HG02973 (cell line): ENCODE data around the gene CTNNB1.
A peak's percentile ranks its signal among the peaks of the same experiment; 100 is the strongest.

ENCODE experiments used
- ATAC-seq: cut with Tn5 transposase; IDR thresholded peaks from one replicate; pipeline ENCODE4 v1.9.1; 2021; ENCODE audit warnings: moderate library complexity; ENCODE audit not compliant: unreplicated experiment

CTNNB1 gene

GRCh38 chr3:41198950-41199865 lies at the start of gene CTNNB1:
Gene CTNNB1, plus strand, starts transcription at chr3:41199505. Its CDS starts 24,564 bp downstream, at chr3:41224069.
- peak; percentile 73 for ATAC-seq

GRCh38 chr3:41155834-41156233 lies 43.5 kb upstream of the CTNNB1 start:
- no peak for ATAC-seq

- ATAC-seq: no peak
Observed at GRCh38 chr3:41158947-41159346, 40.4 kb upstream of the CTNNB1 start.

- no peak for ATAC-seq
Observed at GRCh38 chr3:41159588-41160189, 39.6 kb upstream of the CTNNB1 start.

- ATAC-seq: no peak
Observed at GRCh38 chr3:41162541-41162940, 36.8 kb upstream of the CTNNB1 start.

GRCh38 chr3:41163006-41163405 lies 36.3 kb upstream of the CTNNB1 start:
- no peak for ATAC-seq

GRCh38 chr3:41163421-41163820 lies 35.9 kb upstream of the CTNNB1 start:
- no peak for ATAC-seq

GRCh38 chr3:41164777-41165176 lies 34.5 kb upstream of the CTNNB1 start:
- no peak for ATAC-seq

- no peak for ATAC-seq
Observed at GRCh38 chr3:41167722-41168497, 31.4 kb upstream of the CTNNB1 start.

- ATAC-seq: no peak
Observed at GRCh38 chr3:41169023-41169422, 30.3 kb upstream of the CTNNB1 start.

- ATAC-seq: no peak
Observed at GRCh38 chr3:41173926-41174885, 25.1 kb upstream of the CTNNB1 start.

- no peak for ATAC-seq
Observed at GRCh38 chr3:41175365-41175764, 23.9 kb upstream of the CTNNB1 start.

- ATAC-seq: no peak
Observed at GRCh38 chr3:41176596-41176995, 22.7 kb upstream of the CTNNB1 start.

- ATAC-seq: no peak
Observed at GRCh38 chr3:41178576-41178975, 20.7 kb upstream of the CTNNB1 start.

- no peak for ATAC-seq
Observed at GRCh38 chr3:41180396-41180795, 18.9 kb upstream of the CTNNB1 start.

GRCh38 chr3:41182504-41183059 lies 16.7 kb upstream of the CTNNB1 start:
- no peak for ATAC-seq

GRCh38 chr3:41184394-41184793 lies 14.9 kb upstream of the CTNNB1 start:
- ATAC-seq: no peak

GRCh38 chr3:41186297-41186696 lies 13.0 kb upstream of the CTNNB1 start:
- ATAC-seq: no peak

- ATAC-seq: no peak
Observed at GRCh38 chr3:41188306-41188705, 11.0 kb upstream of the CTNNB1 start.
